Adrenal gland (tissue), 5 donors: Measurements from ENCODE around the gene TNRC18.
"Not testable (repeated sequence)": the region's sequence is repeated elsewhere in the genome, so short reads cannot be mapped to it uniquely, and the experiment has no call there.

ENCODE experiments used
- CTCF ChIP-seq, 6 experiments: fragments of 450-650 bp in 4 of 6; fragments of 200-600 bp in 2 of 6; sonication (generic) in 1 of 6; IDR thresholded peaks; 1 replicate in 5 of 6; 2 replicates in 1 of 6; pipeline versions ENCODE4 v1.5.1 to v1.8.0; 2016 to 2021; ENCODE audit warnings: antibody characterized with exemption in 6 of 6, mild to moderate bottlenecking in 2 of 6, moderate library complexity in 1 of 6
- POLR2A ChIP-seq, 2 donors: fragments of 450-650 bp; IDR thresholded peaks; one replicate each; pipeline ENCODE4 v1.6.1; 2017; ENCODE audit warnings: antibody characterized with exemption in 2 of 2, mild to moderate bottlenecking in 2 of 2, moderate library complexity in 1 of 2
- donor health status: DM: no; HTN: no; CAD: no.

- TF ChIP-seq POLR2A, CTCF (IDR thresholded peaks at IDR 0.05): not testable (repeated sequence)
These were observed 116.2 kb downstream of the TNRC18 start for GRCh38 chr7:5307221-5308142.
